Measurements from ENCODE around the gene MND1.

GRCh38 chr4:153337686-153338085, 6.8 kb upstream of the MND1 start:
- TF ChIP-seq CTCF (IDR thresholded peaks at IDR 0.05) (no peak), POLR2A (IDR thresholded peaks at IDR 0.05) (no peak)

Data from esophagus squamous epithelium (tissue), 4 donors.